DMS53 (cell line): Measurements from ENCODE around the gene DCHS1.
"Not testable (repeated sequence)": the region's sequence is repeated elsewhere in the genome, so short reads cannot be mapped to it uniquely, and the experiment has no call there.

Experiments used
- DNase-seq: peaks from one replicate; lab custom pipeline; 2025; lab: John Stamatoyannopoulos, UW

Gene DCHS1, protein sequence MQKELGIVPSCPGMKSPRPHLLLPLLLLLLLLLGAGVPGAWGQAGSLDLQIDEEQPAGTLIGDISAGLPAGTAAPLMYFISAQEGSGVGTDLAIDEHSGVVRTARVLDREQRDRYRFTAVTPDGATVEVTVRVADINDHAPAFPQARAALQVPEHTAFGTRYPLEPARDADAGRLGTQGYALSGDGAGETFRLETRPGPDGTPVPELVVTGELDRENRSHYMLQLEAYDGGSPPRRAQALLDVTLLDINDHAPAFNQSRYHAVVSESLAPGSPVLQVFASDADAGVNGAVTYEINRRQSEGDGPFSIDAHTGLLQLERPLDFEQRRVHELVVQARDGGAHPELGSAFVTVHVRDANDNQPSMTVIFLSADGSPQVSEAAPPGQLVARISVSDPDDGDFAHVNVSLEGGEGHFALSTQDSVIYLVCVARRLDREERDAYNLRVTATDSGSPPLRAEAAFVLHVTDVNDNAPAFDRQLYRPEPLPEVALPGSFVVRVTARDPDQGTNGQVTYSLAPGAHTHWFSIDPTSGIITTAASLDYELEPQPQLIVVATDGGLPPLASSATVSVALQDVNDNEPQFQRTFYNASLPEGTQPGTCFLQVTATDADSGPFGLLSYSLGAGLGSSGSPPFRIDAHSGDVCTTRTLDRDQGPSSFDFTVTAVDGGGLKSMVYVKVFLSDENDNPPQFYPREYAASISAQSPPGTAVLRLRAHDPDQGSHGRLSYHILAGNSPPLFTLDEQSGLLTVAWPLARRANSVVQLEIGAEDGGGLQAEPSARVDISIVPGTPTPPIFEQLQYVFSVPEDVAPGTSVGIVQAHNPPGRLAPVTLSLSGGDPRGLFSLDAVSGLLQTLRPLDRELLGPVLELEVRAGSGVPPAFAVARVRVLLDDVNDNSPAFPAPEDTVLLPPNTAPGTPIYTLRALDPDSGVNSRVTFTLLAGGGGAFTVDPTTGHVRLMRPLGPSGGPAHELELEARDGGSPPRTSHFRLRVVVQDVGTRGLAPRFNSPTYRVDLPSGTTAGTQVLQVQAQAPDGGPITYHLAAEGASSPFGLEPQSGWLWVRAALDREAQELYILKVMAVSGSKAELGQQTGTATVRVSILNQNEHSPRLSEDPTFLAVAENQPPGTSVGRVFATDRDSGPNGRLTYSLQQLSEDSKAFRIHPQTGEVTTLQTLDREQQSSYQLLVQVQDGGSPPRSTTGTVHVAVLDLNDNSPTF (N-terminal part only)

DNA sequence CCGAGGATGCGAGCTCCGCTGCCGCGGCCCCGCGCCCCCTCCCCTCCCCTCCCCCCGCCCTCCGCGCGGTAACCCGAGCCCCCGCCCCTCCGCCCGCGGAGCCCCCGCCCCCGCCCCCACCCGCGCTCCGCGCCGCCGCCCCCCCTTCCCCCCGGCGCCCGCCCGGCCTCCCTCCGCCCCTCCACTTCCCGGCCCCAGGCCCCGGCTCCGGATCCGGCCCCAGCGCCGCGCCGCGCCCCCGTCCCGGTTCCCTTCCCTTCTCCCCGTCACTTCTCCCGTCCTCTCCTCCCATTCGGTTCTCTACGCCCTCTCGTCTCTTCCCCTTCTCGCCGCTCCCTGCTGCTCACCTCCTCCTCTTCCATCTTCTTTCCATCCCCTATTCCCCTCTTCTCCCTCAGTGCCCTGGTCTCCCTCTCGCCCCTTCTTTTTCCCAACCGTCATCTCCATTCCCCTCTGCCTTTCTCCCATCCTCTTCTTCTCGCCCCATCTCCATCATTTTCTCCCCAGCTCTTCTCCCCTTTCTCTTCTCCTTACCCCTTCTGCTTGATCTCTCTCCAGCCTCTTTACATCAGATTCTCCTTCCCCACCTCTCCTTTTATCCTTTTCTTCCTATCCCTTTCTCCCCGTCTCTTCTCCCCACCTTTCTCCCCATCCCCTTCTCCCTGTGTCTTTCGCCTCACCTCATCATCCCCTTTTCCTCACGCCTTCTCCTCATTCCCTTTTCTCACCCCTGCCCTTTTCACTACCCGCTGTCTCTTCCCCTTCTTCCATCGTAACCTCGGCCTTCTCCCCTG, at the start of gene DCHS1:
Gene DCHS1 (minus strand): TSS at position 20 of the 794 bp plus-strand sequence. CDS start 14,196 bp downstream, outside the sequence.
- peak; percentile 32 for DNase-seq

DNA sequence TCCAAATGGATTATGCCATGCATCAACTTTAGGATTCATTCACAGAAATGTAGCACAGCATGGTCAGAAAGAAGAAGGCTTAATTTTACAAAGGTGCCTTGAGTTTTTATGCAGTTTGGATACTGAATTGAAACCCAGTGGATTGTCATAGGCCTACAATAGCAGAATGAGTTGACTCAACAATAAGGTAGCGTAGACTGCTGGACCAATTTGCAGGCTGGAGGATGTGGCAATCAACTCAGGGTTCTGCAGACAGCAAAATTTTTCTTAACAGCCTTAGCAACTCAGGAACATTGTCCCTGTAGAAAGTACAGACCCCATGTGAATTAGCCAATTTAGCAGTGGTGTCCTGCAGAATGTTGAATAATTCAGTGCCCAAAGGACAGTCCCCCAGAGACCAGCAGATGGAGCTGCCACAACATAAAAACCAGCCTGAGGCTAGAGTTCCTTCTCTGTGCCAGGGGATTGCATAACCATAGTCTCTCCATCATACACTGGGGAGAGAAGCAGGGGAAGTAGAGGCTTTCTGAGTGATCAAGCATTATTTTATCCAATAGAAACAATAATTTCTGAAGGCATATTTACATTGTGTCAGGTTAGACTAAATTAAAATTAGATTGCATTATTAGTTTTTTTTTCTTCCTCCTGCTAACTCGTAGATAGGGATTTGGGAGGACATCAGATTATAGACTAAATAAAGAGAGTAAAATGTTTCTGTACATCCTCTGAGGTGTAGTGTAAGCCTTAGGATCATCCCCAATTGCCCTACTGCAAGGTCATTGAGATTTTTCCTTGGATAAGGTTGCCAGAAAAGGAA, 47.8 kb upstream of the DCHS1 start:
- DNase-seq: peak; percentile 76

DNA sequence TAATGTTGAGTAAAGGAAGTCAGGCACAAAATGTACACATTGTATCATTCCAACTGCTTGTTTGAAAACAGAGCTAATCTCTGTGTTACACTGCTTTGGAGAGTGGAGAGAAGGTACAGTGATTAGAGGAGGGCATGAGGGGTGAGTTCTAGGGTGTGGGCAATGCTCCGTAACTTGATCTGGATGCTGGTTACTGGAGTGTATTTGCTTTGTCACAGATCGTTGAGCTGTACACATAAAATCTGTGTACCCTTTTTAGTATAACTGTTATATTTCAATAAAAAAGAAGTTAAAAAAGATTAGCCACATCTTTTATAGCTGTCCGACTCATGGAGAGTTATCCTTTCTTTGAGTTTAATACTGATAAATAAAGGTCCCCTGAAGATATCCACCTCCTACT, 46.3 kb upstream of the DCHS1 start:
- DNase-seq: peak; percentile 63

DNA sequence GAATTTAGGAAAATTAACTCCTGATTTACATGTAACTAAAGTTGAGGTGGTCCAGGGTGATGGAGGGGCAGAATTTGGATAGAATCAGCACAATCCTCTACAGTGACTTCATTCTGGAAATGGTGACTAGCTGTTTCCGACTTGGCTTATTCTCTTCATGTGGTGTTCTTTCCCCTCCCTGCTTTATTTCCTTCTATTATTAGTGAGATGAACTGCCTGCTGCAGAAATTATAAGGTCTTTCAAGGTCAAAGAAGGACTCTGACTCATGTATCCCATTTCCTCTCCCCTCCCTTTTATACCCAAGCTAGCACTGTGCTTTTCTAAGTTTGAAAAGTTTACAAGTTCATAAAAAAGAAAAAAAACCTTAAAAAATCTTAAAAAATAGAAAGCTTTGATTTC, 39.8 kb upstream of the DCHS1 start:
- no peak for DNase-seq

DNA sequence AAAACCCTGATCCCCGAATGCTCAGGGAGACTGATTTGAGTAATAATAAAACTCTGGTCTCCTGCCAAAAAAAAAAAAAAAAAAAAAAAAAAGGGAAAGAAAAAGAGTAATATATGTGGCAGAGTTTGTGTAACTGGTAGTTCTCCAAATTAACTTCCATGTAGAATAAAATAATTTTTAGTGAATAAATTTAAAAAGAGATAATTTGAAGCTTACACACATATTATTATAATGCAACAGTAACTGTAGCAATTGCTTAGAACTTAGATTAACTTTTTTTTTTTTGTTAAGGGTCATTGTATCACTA, 38.6 kb upstream of the DCHS1 start:
- no peak for DNase-seq

DNA sequence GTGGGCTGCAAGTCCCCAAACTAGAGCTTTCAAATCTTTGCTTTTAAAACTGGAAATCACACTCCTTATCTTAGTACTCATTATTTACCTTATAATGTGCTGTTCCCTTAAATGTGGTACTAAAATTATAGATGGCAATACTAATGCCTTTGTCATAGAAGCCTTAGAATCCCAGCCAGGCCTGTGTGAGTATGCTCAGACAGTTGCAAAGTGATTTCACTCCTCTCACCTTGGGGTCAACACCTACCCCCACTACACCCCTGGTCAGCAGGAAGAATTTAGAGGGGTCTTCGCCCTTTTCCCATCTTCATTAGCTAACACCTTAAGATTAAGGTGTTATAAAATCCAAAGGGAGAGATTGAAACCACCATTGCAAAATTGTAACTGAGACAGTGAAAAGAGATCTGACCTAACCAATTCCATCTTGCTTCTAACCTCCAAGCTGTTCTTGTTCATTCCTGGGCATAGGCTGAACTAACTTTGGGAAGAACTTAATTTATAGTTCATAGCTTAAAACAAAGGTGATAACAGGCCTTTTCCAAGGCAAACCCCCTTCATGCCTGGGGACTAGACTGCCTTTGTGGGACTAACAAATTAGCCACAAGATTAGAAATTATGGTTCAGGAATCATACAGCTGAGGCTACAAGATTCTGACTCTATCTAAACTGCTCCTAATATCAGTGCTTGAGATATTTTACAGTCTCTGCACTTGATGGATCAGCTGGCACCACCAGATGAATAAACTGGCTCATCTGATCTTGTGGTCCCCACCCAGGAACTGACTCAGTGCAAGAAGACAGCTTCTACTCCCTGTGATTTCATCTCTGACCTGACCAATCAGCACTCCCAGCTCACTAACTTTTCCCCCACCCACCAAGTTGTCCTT, 38.0 kb upstream of the DCHS1 start:
- no peak for DNase-seq

DNA sequence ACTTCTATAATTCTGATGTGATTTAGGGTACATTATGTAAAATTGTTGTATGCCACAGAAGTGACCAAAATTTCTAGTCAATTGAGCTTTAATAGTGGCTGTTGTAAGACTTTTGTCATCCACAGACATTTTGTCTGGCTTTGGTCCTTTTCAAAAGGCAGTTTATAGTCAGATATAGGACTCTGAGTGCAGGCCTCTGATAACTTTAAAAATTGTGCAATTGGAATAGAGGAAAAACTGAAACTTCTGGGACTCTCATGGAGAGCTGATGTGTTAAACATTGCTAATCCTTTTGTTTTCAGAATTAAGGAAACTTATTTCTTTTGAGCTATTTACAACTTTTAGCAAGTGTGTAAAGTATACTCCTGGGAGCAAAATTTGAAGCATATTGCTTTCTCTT, 36.5 kb upstream of the DCHS1 start:
- no peak for DNase-seq

DNA sequence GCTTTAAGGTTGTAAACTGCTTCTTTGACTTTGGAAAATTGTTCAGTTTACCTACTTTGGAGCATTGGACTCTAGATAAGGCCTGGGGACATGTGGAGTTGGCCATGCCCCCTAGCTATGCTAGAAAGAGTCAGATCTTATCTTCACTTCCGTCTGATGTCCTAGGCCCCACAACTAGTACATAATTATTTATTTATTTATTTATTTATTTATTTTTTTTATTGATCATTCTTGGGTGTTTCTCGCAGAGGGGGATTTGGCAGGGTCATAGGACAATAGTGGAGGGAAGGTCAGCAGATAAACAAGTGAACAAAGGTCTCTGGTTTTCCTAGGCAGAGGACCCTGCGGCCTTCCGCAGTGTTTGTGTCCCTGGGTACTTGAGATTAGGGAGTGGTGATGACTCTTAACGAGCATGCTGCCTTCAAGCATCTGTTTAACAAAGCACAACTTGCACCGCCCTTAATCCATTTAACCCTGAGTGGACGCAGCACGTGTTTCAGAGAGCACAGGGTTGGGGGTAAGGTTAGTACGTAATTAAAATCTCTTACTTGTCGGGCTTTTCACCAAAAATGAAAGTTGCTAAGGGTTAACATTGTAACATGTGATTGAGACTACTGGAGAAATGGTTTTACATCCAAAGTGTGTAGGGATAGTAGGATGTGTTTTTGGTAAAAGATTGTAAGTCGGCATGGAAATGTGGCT, 35.0 kb upstream of the DCHS1 start:
- DNase-seq: not testable (repeated sequence)

DNA sequence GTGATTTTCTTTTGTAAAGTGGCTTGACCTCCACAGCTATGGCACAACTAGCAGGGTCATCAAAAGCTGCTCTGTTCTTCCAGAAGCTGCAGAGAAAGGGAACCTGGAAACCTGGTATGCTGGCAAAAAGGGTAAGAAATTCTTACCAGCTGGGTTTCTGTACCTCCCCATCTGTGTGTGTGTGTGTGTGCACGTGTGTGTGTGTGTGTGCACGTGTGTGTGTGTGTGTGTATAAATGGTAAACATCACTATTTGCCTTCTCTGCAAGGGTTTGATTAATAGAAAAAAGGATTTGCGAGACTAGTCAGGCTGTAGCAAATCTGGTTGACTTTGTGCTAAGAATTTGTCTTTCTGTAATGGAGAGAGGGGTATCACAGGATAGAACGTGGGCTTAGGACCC, 32.3 kb upstream of the DCHS1 start:
- no peak for DNase-seq

DNA sequence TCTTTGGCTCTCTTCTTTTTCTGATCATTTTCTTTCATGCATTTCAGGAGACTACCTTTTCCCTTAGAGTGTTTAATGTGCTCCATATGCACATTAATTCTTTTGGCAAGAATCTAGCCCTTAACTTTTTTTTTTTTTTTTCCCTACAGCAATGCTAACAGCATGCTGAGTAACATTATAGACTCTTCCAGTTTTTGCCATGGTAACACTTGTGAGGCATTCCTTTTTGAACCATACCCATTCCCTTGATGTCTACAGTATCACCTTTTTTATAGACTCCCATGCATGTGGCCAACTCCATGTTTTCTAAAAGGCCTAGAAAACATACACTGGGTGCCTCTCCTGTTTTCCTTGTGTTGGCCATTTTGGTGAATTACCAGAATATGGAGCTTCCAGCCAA, 30.4 kb upstream of the DCHS1 start:
- no peak for DNase-seq

DNA sequence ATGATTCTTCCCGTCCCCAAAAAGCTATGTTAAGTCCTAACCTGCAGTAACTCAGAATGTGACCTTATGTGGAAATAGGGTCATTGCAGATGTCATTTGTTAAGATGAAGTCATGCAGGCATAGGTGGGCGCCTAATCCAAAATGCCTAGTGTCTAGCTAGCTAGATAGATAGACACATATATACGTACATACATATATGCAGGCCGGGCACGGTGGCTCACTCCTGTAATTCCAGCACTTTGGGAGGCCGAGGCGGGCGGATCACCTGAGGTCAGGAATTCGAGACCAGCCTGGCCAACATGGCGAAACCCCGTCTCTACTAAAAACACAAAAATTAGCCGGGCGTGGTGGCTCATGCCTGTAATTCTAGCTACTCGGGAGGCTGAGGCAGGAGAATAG, 28.5 kb upstream of the DCHS1 start:
- peak; percentile 12 for DNase-seq

DNA sequence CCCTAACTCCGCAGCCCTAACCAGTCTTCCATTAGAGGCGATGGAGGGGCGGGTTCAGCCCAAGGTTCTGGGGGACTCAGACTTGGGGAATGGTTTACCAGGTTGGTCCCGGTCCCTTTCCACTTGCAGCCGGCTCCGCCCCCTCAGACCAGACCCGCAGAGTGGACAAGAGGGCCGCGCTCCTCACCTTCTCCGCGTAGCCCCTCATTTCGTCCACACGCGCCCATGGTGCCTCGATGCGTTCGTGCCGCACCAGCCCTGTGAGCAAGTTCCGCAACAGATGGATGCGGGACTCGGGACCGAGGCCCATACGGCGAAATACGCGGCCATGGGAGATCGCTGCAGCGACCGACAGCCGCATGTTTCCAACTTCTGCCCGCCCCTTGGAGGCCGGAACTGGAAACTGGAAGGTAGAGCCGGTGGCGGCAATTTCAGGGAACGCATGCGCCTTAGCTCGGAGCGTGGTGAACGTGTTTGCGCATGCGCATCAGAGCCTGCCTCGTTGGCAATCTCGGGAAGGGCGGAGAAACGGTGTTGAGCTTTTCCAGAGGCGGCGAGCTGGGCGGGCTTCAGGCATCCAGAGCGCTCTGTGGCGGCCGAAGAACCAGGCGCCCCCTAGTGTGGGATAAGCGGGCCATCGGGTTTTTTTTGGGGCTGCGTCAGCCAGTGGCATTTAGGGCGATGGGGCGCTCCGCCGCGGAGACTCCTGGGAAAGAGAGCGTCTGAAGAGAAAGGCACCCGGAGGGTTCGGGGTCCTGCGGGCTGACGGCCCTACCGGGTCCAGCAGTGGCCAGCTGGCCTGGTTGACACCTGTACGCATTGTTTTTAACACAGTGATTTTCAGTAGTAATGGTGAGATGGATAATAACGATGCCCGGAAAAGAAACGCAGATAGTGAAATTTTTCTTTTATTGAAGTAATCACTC, 27.6 kb upstream of the DCHS1 start, which contains the start of gene MRPL17:
Gene MRPL17 (minus strand): TSS at position 405 of the 926 bp plus-strand sequence. CDS start 44 bp downstream, at position 361.
- DNase-seq: peak; percentile 99

DNA sequence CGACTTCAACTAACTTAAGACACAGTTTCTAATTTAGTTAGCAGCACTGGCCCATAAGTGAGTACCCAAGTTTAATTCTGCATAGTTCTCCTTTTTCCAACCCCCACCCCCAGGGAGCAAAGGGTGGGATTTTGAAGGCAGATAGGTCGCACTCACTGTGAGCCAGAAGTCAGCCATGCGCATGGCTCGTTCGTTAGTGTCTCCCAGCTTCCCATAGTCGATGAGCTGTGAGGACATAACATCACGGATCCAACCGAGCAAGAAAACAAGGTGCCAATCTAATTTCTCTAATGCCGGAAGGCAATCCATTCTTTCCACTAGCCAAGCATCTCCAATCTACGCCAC, 27.0 kb upstream of the DCHS1 start:
- no peak for DNase-seq

DNA sequence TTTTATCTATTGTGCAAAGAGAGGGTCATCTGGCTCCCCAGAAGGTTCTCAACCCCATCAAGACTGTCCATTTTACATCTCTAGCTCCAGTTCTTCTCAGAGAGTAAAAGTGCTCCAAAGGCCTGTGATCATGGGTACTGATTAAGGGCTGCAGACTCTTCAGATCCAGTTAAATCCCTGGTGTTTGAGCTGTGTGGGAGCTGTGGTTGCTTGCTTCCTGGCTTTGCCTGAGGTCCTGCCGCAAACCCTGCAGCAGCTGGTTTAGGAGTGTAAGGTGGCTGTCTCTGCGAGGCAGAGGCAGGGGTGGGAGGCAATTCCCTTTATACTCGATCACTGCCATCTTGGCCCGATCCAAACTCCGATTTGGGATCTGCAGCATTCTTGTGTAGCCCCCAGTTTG, 26.3 kb upstream of the DCHS1 start:
- DNase-seq: peak; percentile 25

DNA sequence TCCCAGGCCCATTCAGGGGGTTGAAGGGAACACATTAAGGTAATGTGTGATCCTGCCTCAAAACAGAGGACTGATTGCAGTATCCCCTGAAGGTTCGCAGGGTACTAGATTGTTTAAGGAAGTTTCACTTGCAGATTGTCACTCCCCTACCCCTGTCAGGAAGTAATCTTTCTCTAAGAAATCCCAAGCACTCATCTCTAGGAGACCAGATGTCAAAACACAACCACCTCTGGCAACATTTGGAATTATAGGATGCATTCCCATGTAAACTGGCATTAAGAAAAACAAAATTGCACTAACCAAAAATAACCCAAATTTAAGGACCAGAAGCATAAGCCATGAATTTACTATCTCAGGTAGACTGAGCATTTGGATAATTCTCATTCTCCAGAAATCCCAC, 25.9 kb upstream of the DCHS1 start:
- DNase-seq: no peak

DNA sequence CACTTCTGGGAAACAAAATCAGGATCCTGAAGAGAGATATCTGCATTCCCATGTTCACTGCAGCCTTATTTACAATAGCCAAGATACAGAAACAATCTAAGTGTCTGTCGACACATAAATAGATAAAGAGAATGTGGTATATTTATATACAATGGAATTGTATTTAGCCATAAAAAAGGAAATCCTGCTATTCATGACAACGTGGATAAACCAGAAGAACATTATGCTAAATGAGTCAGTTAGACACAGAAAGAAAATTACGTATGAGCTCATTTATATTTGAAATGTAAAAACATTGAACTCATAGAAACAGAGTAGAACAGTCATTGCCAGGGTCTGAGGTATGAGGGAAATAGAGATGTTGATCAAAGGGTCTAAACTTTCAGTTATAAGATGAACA, 21.4 kb upstream of the DCHS1 start:
- DNase-seq: no peak

DNA sequence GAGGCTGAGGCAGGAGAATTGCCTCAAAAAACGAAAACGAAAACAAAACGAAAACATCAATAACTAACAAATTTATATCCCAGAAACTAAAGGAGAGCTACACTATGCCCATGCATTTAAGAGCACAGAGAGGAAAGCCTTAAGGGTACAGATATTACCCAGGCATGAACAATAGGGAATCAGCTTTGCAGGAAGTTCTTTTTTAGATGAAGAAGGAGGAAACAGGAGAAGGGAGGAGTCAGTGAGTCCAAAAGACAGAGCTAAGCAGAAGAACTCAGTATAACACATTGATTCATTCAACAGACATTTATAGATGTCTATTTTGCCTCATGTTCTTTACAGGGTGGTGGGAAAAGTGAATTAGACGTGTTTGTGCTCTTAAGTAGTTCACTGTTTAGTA, 19.3 kb upstream of the DCHS1 start:
- no peak for DNase-seq

DNA sequence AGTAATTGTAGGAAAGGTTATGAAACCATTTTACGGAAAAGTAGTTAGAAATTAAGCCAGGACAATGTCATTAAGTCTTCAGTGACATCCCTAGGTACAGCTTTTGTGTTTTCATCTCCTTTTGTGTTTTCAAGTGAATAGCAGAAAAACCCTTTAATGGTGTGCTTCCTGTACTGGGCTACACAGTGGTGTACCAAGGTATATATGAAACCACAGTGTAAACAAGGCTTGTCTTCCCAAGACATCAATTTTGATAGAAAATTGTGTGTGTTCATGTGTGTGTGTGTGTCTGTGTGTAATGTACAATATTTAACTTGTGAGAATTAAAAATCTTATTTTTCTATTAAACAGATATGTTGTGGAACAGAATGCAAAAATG, 18.6 kb upstream of the DCHS1 start:
- no peak for DNase-seq
